GM12874 (cell line): Measurements from ENCODE around the gene FBXL2.

Experiments used
- TF ChIP-seq, protein P1 (sequence below): IDR thresholded peaks from 2 replicates; pipeline ENCODE4 v1.5.1; 2011; ENCODE audit warnings: low read depth, mild to moderate bottlenecking, control low read depth, low read length, moderate library complexity; ENCODE audit not compliant: insufficient read depth

The FBXL2 gene

GRCh38 chr3:33395900-33396299 lies 118.7 kb downstream of the FBXL2 start:
- TF ChIP-seq, protein P1, sequence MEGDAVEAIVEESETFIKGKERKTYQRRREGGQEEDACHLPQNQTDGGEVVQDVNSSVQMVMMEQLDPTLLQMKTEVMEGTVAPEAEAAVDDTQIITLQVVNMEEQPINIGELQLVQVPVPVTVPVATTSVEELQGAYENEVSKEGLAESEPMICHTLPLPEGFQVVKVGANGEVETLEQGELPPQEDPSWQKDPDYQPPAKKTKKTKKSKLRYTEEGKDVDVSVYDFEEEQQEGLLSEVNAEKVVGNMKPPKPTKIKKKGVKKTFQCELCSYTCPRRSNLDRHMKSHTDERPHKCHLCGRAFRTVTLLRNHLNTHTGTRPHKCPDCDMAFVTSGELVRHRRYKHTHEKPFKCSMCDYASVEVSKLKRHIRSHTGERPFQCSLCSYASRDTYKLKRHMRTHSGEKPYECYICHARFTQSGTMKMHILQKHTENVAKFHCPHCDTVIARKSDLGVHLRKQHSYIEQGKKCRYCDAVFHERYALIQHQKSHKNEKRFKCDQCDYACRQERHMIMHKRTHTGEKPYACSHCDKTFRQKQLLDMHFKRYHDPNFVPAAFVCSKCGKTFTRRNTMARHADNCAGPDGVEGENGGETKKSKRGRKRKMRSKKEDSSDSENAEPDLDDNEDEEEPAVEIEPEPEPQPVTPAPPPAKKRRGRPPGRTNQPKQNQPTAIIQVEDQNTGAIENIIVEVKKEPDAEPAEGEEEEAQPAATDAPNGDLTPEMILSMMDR = no peak

DNA sequence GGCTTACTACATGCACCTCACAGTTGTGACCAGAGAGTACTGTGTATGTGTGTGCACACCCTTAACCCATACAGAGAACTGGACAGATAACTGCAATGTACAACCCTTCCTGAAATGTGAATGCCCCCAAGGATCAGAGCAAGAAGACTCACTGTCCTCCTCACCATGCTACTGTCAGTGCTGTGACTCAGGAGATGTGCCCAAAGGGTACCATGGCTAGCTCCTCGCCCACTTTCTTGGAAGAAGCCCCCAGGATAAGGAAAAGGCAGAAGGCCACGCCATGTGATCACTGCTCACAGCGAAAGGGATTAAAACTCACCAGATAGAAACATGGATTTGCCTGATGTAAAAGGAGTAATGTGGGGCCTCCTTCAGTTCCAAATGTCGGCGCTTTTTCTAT lies 121.2 kb downstream of the FBXL2 start:
- TF ChIP-seq, protein P1 = no peak

GRCh38 chr3:33401781-33402180 lies 124.5 kb downstream of the FBXL2 start:
- TF ChIP-seq, protein P1 = no peak

DNA sequence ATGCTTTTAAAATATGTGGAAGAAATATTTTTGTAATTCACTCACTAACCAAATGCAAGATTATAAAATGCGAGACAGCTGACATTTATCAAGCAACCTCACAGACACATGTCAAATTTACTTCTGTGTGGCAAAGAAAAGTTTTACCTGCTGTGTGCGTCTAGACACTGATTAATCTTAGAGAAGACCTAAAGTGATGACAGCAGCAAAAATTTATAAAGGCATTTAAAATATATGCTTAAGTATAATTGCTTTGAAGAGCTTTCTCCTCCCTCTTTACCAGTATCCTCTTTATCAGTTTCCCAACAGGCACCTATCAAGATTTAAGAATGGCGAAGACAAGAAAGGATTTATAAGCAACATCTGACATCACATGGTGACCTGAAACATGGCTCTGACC lies 125.7 kb downstream of the FBXL2 start:
- TF ChIP-seq, protein P1 = no peak

GRCh38 chr3:33403756-33404155 lies 126.5 kb downstream of the FBXL2 start:
- TF ChIP-seq, protein P1 = no peak

- TF ChIP-seq, protein P1 = no peak
Measured at GRCh38 chr3:33417066-33417673, 139.9 kb downstream of the FBXL2 start.

DNA sequence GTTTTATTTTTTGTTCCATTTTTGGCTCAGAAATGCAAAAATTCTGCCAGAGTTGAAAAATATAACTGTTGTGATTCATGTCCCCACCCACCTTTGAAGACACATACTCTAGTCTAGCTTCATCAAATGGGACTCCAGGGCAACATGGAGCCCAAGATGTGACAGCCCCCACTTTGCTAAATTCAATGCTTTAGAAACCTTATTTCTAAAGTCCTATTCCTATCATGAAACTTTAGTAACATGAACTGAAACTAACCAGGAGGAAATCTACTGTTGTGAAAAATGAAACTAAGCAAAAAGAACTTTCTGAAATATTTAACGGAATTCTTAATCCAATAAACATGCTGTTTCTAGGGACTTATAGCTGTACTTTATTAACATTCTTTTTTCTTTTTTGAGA lies 142.7 kb downstream of the FBXL2 start:
- TF ChIP-seq, protein P1 = no peak
